HCT116 (cell line): ENCODE data around the gene FBXW8.

Source experiments
- ATF3 ChIP-seq: IDR thresholded peaks from 2 replicates; pipeline ENCODE4 v1.6.1; 2012
- CEBPB ChIP-seq: IDR thresholded peaks from 2 replicates; pipeline ENCODE4 v1.6.1; 2012; ENCODE audit warnings: low read depth
- CTCF ChIP-seq, 3 experiments: fragments of 200-600 bp in 1 of 3; sonication (generic) in 1 of 3; IDR thresholded peaks in 2 of 3; conservative IDR thresholded peaks in 1 of 3; 2 replicates each; pipeline ENCODE4 v1.5.1; 2012 to 2017; ENCODE audit warnings: low read depth in 2 of 3, low read length in 2 of 3, antibody characterized with exemption in 1 of 3, borderline replicate concordance in 1 of 3, control low read depth in 1 of 3, mild to moderate bottlenecking in 1 of 3, mixed read lengths in 1 of 3, mixed run types in 1 of 3, moderate library complexity in 1 of 3; ENCODE audit not compliant: insufficient read depth in 1 of 3
- EZH2 ChIP-seq: fragments of 200-600 bp; sonication (generic); IDR thresholded peaks from 2 replicates; pipeline ENCODE4 v1.6.1; 2017; ENCODE audit warnings: antibody characterized with exemption, mixed run types
- EZH2phosphoT487 ChIP-seq: fragments of 200-600 bp; IDR thresholded peaks from 2 replicates; pipeline ENCODE4 v1.6.1; 2018; ENCODE audit warnings: antibody characterized with exemption, borderline replicate concordance
- JUND ChIP-seq: IDR thresholded peaks from 2 replicates; pipeline ENCODE4 v1.6.1; 2012
- MAX ChIP-seq: IDR thresholded peaks from 2 replicates; pipeline ENCODE4 v1.6.1; 2012
- POLR2A ChIP-seq: IDR thresholded peaks from 2 replicates; pipeline ENCODE4 v1.7.0; 2011; ENCODE audit warnings: borderline replicate concordance; ENCODE audit not compliant: insufficient read depth, insufficient read length; ENCODE audit errors: extremely low read depth
- POLR2AphosphoS5 ChIP-seq: IDR thresholded peaks from 2 replicates; pipeline ENCODE4 v1.6.1; 2011; ENCODE audit warnings: mild to moderate bottlenecking, low read depth, low read length, moderate library complexity
- RAD21 ChIP-seq: IDR thresholded peaks from 2 replicates; pipeline ENCODE4 v1.6.1; 2012; ENCODE audit warnings: low read depth, mild to moderate bottlenecking
- REST ChIP-seq: IDR thresholded peaks from 2 replicates; pipeline ENCODE4 v1.6.1; 2012; ENCODE audit warnings: low read depth
- YY1 ChIP-seq: IDR thresholded peaks from 2 replicates; pipeline ENCODE4 v1.6.1; 2011; ENCODE audit warnings: low read length, low read depth, moderate library complexity, mild to moderate bottlenecking; ENCODE audit not compliant: insufficient replicate concordance; ENCODE audit errors: extremely low read depth
- ZNF274 ChIP-seq: fragments of 200-500 bp; sonication (Bioruptor generic); IDR thresholded peaks from 2 replicates; pipeline ENCODE4 v1.6.1; 2014; ENCODE audit warnings: mild to moderate bottlenecking, low read depth, low read length, inconsistent platforms

GRCh38 chr12:117052386-117053049, 141.8 kb downstream of the FBXW8 start:
- TF ChIP-seq EZH2 (no peak), CTCF (IDR thresholded peaks at IDR 0.05 in 2 of 3, conservative IDR thresholded peaks at IDR 0.05 in 1 of 3; ENCODE audit: borderline replicate concordance in 1 of 3, insufficient read depth in 1 of 3, low read depth in 2 of 3, low read length in 2 of 3) (no peak), CEBPB (no peak), REST (no peak), YY1 (no peak), ATF3 (no peak), POLR2A (no peak), RAD21 (no peak), POLR2AphosphoS5 (no peak), ZNF274 (no peak), JUND (no peak), EZH2phosphoT487 (no peak), MAX (no peak)
